Right ventricle myocardium superior (tissue), 1 donor: ENCODE data around the gene MICAL3. TPM values are rescaled to one million over a fixed set of nuclear protein-coding genes. Genes with fewer than 3 reads are reported as not detected.
A peak's percentile ranks its signal among the peaks of the same experiment; 100 is the strongest.

ENCODE experiments used
- ATAC-seq: fragments of 200-7000 bp; cut with Tn5 transposase; one replicate; pipeline ENCODE4 v1.9.1; 2020; ENCODE audit warnings: mild to moderate bottlenecking; ENCODE audit not compliant: poor library complexity
- DNase-seq: peaks from one replicate; pipeline ENCODE4 v3.0.0-alpha.2; 2020
- intact Hi-C: fragments of 100-400 bp; cut with DNase I; formaldehyde crosslinking; loops from one replicate; pipeline ENCODE4 v1.11.2; 2022
- total RNA-seq: library from RNA; stranded (reverse); fragmentation: NEBNext Ultra II Directional; extraction: Animal tissue kit (Norgen Biotek cat#: 25700); gene quantifications from one replicate; pipeline ENCODE4 v1.2.1, GENCODE V29; 2021
- donor health status: DM: no; HTN: yes; CAD: no; lungs with severe emphysema.

The MICAL3 gene
- total RNA-seq, 1 donor from 2014 or later, result 78.9 TPM

- DNase-seq (peak; percentile 71), ATAC-seq (peak; percentile 53)
- intact Hi-C loops, result no loop called here
Measured at GRCh38 chr22:17810570-17811116, 213.7 kb downstream of the MICAL3 start.

- DNase-seq (no peak), ATAC-seq (no peak)
- intact Hi-C loops, result no loop called here
Measured at GRCh38 chr22:17808693-17809403, 215.5 kb downstream of the MICAL3 start.

- intact Hi-C loops, result no loop called here
- ATAC-seq (peak; percentile 92), DNase-seq (peak; percentile 84)
Measured at GRCh38 chr22:17807578-17808410, 216.6 kb downstream of the MICAL3 start.

GRCh38 chr22:17807086-17807485 lies 217.3 kb downstream of the MICAL3 start:
- intact Hi-C loops, result no loop called here
- no peak for ATAC-seq
- DNase-seq, result no peak

- intact Hi-C loops, result no loop called here
- ATAC-seq (no peak), DNase-seq (no peak)
Measured at GRCh38 chr22:17806437-17806836, 217.9 kb downstream of the MICAL3 start.

- intact Hi-C loops, result no loop called here
- ATAC-seq (no peak), DNase-seq (no peak)
Measured at GRCh38 chr22:17804331-17805080, 219.9 kb downstream of the MICAL3 start.

- DNase-seq, result no peak
- ATAC-seq, result no peak
- intact Hi-C loops, result no loop called here
Measured at GRCh38 chr22:17803609-17804270, 220.6 kb downstream of the MICAL3 start.

GRCh38 chr22:17802822-17803221 lies 221.5 kb downstream of the MICAL3 start:
- DNase-seq (no peak), ATAC-seq (no peak)
- intact Hi-C loops, result no loop called here

GRCh38 chr22:17802411-17802810 lies 221.9 kb downstream of the MICAL3 start:
- no peak for DNase-seq
- ATAC-seq, result no peak
- intact Hi-C loops, result no loop called here

- intact Hi-C loops, result no loop called here
- DNase-seq, result no peak
- ATAC-seq, result no peak
Measured at GRCh38 chr22:17797721-17798559, 226.4 kb downstream of the MICAL3 start.

GRCh38 chr22:17796695-17797094 lies 227.7 kb downstream of the MICAL3 start:
- DNase-seq (no peak), ATAC-seq (no peak)
- intact Hi-C loops, result no loop called here

- ATAC-seq, result no peak
- no peak for DNase-seq
- intact Hi-C loops, result no loop called here
Measured at GRCh38 chr22:17795661-17796548, 228.5 kb downstream of the MICAL3 start.

- no peak for ATAC-seq
- no peak for DNase-seq
- intact Hi-C loops, result no loop called here
Measured at GRCh38 chr22:17794726-17795542, 229.4 kb downstream of the MICAL3 start.

- intact Hi-C loops, result no loop called here
- no peak for DNase-seq
Measured at GRCh38 chr22:17792854-17793434, 231.4 kb downstream of the MICAL3 start.

GRCh38 chr22:17792299-17792698 lies 232.1 kb downstream of the MICAL3 start:
- intact Hi-C loops, result no loop called here
- ATAC-seq, result no peak
- no peak for DNase-seq

More at GRCh38 chr22:17792854-17793434, 231.4 kb downstream of the MICAL3 start:
- no peak for ATAC-seq

- intact Hi-C loops, result no loop called here
- ATAC-seq (no peak), DNase-seq (no peak)
Measured at GRCh38 chr22:17791196-17791595, 233.2 kb downstream of the MICAL3 start.
